GM19043 (cell line): ENCODE results near the gene NGRN.

Experiments used
- ATAC-seq: cut with Tn5 transposase; IDR thresholded peaks from one replicate; pipeline ENCODE4 v1.9.1; 2021; ENCODE audit warnings: low read depth; ENCODE audit not compliant: unreplicated experiment

Gene NGRN

GRCh38 chr15:90307661-90308060 lies 42.2 kb downstream of the NGRN start:
- no peak for ATAC-seq

- no peak for ATAC-seq
These were observed 43.5 kb downstream of the NGRN start for GRCh38 chr15:90309020-90309419.

- no peak for ATAC-seq
These were observed 50.0 kb downstream of the NGRN start for GRCh38 chr15:90315278-90315982.

GRCh38 chr15:90316139-90316538 lies 50.7 kb downstream of the NGRN start:
- no peak for ATAC-seq

- no peak for ATAC-seq
These were observed 53.1 kb downstream of the NGRN start for GRCh38 chr15:90318591-90318990.

GRCh38 chr15:90320062-90320884 lies 54.8 kb downstream of the NGRN start:
- ATAC-seq = peak; percentile 94

- ATAC-seq = no peak
These were observed 55.4 kb downstream of the NGRN start for GRCh38 chr15:90320885-90321278.
